HG03521 (cell line): Measurements from ENCODE around the gene RWDD3.

Experiments used
- ATAC-seq: cut with Tn5 transposase; IDR thresholded peaks from one replicate; pipeline ENCODE4 v1.9.1; 2021; ENCODE audit warnings: mild to moderate bottlenecking, moderate library complexity; ENCODE audit not compliant: unreplicated experiment

RWDD3 gene

DNA sequence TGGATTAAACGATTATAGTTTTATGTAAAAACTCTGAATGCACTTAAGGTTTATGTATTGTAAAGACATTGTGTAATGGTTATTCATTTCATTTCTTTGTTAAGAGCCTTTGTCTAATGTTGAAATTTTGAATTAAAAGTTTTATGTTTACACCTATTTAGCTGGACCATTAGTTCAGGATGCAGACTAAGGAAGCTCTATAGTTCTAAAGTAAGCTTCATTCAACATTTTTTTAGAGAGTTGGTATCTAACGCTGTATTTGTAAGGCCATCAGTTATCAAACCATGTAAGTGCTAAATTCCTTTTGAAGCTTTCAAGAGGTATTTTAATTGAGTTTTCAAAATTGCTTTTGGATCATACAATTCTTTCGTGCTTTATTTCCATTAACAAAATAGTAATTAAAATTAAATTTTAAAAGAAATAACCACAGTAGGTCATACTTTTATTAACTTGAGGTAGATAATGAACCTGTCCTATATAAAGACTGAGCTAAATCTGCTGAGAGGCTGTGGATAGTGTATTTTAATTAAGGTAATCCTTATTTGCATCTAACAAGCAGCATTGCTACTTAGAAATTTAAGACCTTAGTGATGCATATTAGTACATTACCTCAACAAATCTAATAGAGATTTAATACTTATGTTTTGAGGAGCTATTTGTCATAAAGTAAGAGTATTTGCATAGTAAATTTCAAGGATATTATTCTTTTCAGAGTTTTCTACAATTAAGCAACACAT, 47.9 kb downstream of the RWDD3 start:
- ATAC-seq = no peak

DNA sequence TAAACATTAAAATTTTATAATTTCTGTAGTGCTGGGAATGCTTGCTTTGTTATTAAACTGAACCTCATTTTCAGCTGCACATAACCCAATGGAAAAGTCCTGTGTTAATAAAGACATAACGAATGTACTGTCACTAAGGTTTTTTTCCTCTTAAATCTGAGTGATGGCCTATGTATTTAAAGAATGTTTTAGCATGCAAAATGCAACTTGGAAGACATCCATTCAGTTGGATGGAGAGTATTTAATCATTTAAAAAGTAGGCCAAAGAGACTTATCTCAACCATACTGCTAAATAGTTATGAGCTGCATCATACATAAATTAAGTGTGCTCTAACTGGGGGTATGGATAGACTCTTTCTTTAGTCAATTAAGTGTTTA, 48.5 kb downstream of the RWDD3 start:
- no peak for ATAC-seq

DNA sequence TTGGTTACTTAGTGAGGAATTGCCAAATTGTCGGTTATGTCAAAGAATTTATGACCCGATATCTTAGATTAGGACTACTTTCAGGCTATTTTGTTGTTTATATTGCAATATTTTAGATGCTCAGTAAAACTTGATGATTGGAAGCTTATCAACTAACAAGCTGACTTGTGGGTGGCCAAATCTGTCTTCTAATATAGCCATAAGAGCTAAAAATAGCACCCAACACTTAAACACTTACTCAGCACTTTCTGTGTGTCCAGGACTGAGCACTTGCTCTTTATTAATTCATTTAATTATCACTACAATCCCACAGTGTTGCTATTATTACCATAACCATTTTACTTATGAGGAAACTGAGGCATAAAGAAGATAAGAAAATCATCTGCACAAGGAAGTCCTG, 50.4 kb downstream of the RWDD3 start:
- no peak for ATAC-seq

DNA sequence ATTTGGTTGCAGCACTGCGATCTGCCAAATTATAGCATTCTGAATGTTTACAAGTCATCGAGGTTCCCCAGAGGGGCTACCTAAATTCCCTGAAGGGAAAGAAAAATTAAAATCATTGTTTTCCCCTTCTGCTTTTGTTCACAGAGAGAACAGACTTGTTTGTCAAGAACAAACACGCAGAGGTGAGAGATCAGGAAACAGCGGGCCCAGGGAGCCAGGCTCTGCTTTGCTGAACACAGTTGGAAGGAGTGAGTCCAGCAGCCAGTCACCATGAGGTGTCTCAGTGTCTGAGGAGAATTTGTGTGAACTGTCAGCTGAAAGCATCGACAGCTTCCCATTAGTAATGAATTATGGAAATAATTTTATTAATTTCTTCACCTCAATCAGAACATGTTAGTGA, 52.5 kb downstream of the RWDD3 start:
- no peak for ATAC-seq

DNA sequence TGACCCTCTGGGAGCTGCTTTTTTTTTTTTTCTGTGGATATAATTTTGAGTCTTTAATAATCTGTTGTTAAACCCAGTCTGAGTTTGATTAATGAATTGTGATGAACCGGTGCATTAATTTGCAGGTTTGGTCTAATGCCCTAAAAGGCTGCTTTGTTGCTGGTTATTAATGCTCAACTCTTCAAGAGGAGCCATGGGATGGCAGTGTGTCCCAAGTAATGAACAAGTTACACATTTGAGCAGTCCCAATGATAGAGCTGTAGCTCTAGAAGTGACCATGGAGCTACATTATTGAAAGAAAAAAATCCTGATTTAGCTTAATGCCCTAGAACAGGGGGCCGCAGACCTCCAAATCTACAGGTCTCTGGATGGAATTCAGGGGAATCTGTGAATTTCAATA, 53.1 kb downstream of the RWDD3 start:
- no peak for ATAC-seq

DNA sequence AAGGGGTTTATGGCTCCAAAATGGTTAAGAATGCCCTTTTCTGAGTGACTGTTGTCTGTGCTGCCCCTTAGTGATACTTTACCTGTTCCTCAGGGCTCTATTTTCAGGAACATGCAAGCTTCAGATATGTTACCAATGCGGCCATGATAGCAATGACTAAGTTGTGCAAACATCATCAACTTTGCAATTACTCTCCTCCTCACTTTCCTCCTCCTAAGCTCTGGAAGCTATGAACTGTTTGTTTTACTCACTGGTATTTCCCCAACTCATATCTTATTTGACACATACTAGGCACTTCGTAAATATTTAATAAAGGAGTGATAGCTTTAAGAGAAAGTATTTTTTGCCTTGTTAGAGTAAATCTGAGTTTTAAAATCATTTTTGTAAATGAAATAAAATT, 53.8 kb downstream of the RWDD3 start:
- no peak for ATAC-seq
